Parathyroid adenoma (tissue), 2 donors: ENCODE data around the gene HEXA.
"Not testable (repeated sequence)": the region's sequence is repeated elsewhere in the genome, so short reads cannot be mapped to it uniquely, and the experiment has no call there.

ENCODE experiments used
- H2AFZ ChIP-seq: fragments of 300-600 bp; sonication (generic); one replicate; pipeline ENCODE4 v1.7.0; 2017; ENCODE audit warnings: antibody characterized with exemption, mild to moderate bottlenecking
- H3K27ac ChIP-seq: fragments of 300-600 bp; sonication (generic); one replicate; pipeline ENCODE4 v1.7.0; 2017
- H3K27me3 ChIP-seq: fragments of 300-600 bp; sonication (generic); one replicate; pipeline ENCODE4 v1.7.0; 2017; ENCODE audit warnings: low read length; ENCODE audit not compliant: control insufficient read depth, insufficient read depth
- H3K36me3 ChIP-seq: fragments of 300-600 bp; sonication (generic); one replicate; pipeline ENCODE4 v1.7.0; 2017; ENCODE audit warnings: low read length; ENCODE audit not compliant: control insufficient read depth, insufficient read depth
- H3K4me1 ChIP-seq: fragments of 300-600 bp; sonication (generic); one replicate; pipeline ENCODE4 v1.7.0; 2017; ENCODE audit warnings: control low read depth
- H3K4me2 ChIP-seq: fragments of 300-600 bp; sonication (generic); one replicate; pipeline ENCODE4 v1.7.0; 2017; ENCODE audit warnings: low read length
- H3K4me3 ChIP-seq: fragments of 300-600 bp; sonication (generic); one replicate; pipeline ENCODE4 v1.7.0; 2017; ENCODE audit warnings: low read depth, low read length
- H3K79me2 ChIP-seq: fragments of 300-600 bp; sonication (generic); one replicate; pipeline ENCODE4 v1.7.0; 2017; ENCODE audit warnings: control low read depth
- H3K9ac ChIP-seq: fragments of 300-600 bp; sonication (generic); one replicate; pipeline ENCODE4 v1.7.0; 2017; ENCODE audit warnings: mild to moderate bottlenecking
- H3K9me3 ChIP-seq: fragments of 300-600 bp; sonication (generic); one replicate; pipeline ENCODE4 v1.7.0; 2017; ENCODE audit warnings: low read length; ENCODE audit not compliant: control insufficient read depth
- TF ChIP-seq, protein P1 (sequence below): fragments of 300-600 bp; sonication (generic); IDR thresholded peaks from one replicate; pipeline ENCODE4 v1.7.0; 2017; ENCODE audit warnings: antibody characterized with exemption, mild to moderate bottlenecking
- donor health status: primary hyperparathyroidism.

Gene HEXA

DNA sequence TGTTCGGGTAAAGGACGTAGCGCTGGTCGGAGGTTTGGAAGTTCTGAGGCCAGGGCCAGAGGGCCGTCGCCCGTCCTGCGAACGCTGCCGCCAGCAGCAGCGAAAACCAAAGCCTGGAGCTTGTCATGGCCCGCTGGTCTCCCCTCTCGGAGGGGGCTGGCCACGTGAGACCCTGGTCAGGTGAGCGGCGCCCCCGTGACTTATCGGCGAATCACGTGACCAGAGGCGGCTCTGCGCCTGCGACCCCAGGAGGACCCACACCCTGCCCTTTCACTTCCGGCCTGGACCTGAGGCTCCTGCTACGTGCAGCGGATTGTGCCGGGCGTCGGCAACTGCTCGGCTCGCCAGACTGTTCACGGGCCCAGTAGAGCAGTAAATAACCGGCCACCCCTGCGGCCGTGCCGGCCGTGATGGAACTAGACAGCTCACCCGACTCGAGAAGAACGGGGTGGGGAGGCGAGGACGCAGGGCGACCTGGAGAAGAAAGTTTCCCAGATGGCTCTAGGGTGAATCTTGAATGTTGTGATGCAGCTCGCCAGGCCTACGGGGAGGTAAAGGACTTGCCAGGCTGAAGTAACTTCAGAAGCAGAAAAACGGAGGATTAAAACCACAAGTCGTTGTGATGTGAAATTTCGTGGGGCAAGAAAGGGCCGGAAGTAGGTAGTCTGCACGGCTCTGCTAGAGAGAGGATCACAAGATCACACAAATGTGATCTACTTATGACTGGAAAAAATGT, at the start of gene HEXA:
Gene HEXA (minus strand): TSS at position 169 of the 736 bp plus-strand sequence. CDS start 42 bp downstream, at position 127.
- TF ChIP-seq, protein P1, sequence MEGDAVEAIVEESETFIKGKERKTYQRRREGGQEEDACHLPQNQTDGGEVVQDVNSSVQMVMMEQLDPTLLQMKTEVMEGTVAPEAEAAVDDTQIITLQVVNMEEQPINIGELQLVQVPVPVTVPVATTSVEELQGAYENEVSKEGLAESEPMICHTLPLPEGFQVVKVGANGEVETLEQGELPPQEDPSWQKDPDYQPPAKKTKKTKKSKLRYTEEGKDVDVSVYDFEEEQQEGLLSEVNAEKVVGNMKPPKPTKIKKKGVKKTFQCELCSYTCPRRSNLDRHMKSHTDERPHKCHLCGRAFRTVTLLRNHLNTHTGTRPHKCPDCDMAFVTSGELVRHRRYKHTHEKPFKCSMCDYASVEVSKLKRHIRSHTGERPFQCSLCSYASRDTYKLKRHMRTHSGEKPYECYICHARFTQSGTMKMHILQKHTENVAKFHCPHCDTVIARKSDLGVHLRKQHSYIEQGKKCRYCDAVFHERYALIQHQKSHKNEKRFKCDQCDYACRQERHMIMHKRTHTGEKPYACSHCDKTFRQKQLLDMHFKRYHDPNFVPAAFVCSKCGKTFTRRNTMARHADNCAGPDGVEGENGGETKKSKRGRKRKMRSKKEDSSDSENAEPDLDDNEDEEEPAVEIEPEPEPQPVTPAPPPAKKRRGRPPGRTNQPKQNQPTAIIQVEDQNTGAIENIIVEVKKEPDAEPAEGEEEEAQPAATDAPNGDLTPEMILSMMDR = no peak
- H3K27me3 ChIP-seq = no peaks in the 10 kb centered on the region
- H2AFZ ChIP-seq = peak within 1 kb of the TSS; percentile 84
- H3K4me2 ChIP-seq = peak within 1 kb of the TSS; percentile 84
- no peaks in the 10 kb centered on the region for H3K9me3 ChIP-seq
- H3K4me1 ChIP-seq = peaks cover 2% of the 10 kb centered on the region
- H3K27ac ChIP-seq = peak within 1 kb of the TSS; percentile 75
- peak within 1 kb of the TSS; percentile 79 for H3K4me3 ChIP-seq
- H3K79me2 ChIP-seq = peaks cover 7% of the 10 kb centered on the region
- peak within 1 kb of the TSS; percentile 67 for H3K9ac ChIP-seq
- no peaks in the 10 kb centered on the region for H3K36me3 ChIP-seq

DNA sequence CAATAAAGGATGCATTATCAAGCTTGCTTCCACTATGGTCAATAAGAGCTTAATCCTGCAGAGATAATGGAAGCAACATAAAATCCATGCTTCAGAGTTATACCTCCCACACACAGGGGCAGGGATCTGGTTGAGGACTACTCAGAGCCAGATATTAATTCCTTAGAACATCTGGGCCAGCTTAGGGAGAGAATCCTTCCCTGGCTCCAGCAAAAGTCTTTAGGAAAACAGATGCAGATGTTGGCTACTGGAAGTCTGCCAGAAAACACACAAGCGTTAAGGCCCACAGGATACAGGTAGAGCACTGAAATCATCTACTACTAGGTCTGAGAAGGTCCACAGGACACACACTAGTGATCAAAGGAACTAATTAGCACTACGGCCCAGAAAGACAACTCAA, 47.4 kb upstream of the HEXA start:
- Histone ChIP-seq H3K4me2 (no peak overlapping the region), H3K36me3 (no peaks in the 10 kb centered on the region), H2AFZ (no peak overlapping the region), H3K4me1 (no peaks in the 10 kb centered on the region), H3K79me2 (no peaks in the 10 kb centered on the region), H3K9me3 (no peaks in the 10 kb centered on the region), H3K4me3 (no peak overlapping the region), H3K27me3 (no peaks in the 10 kb centered on the region), H3K27ac (no peak overlapping the region), H3K9ac (no peak overlapping the region)
- TF ChIP-seq, protein P1 = no peak

DNA sequence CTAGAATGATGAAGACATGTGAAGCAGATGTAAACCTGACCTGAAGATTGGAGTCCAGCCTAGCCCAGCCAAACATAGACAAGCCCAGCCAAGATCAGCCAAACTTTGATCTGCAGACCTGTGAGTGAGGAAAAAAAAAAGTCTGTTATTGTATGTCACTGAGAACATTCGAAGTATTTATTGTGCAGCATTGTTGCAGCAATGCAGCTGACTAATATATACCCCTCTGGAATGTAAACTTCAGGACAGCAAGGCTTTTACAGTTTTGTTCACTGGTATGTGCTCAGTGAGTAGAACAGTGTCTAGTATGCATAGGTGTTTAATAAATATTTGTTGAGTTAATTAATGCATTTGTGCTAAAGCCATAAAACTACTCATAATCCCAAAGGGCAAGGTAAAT, 45.7 kb upstream of the HEXA start:
- TF ChIP-seq, protein P1 = no peak
- Histone ChIP-seq H3K27ac (no peak overlapping the region), H3K79me2 (no peaks in the 10 kb centered on the region), H3K36me3 (no peaks in the 10 kb centered on the region), H3K4me1 (no peaks in the 10 kb centered on the region), H3K27me3 (no peaks in the 10 kb centered on the region), H3K9me3 (no peaks in the 10 kb centered on the region), H2AFZ (no peak overlapping the region), H3K9ac (no peak overlapping the region), H3K4me3 (no peak overlapping the region), H3K4me2 (no peak overlapping the region)

DNA sequence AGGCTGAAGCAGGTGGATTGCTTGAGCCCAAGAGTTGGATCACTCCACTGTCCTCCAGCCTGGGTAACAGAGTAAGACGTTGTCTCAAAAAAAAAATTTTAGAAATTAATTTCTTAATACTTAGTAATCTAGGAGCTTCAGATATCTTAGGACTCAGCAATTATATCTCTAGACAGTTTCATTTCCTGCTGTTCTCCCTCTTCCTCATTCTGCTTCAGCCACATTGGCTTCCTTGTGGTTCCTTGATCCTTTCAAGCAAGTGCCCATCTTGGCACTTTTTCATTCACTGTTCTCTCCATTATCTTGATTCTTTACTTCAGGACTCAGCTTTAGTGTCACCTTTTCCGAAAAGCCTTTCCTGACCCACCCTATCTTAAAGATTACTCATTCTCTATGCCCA, 44.8 kb upstream of the HEXA start:
- Histone ChIP-seq H3K79me2 (no peaks in the 10 kb centered on the region), H3K27ac (no peak overlapping the region), H2AFZ (no peak overlapping the region), H3K4me2 (no peak overlapping the region), H3K9ac (no peak overlapping the region), H3K27me3 (no peaks in the 10 kb centered on the region), H3K9me3 (no peaks in the 10 kb centered on the region), H3K36me3 (no peaks in the 10 kb centered on the region), H3K4me3 (no peak overlapping the region), H3K4me1 (no peaks in the 10 kb centered on the region)
- TF ChIP-seq, protein P1 = no peak

DNA sequence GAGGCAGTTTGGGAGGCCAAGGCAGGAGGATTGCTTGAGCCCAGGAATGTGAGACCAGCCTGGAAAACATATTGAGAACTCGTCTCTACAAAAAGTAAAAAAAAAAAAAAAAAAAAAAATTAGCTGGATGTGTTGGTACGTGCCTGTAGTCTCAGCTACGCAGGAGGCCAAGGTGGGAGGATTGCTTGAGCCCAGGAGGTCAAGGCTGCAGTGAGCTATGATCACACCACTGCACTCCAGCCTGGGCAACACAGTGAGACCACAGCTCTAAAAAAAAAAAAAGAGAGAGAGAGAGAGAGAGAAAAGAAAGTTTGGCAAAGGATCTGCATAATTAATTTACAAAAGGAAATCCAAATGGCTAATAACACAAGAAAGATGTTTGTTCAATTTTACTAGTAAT, 44.0 kb upstream of the HEXA start:
- not testable (repeated sequence) for H3K27me3 ChIP-seq, H3K4me2 ChIP-seq, H3K79me2 ChIP-seq, H3K27ac ChIP-seq, H3K9me3 ChIP-seq, H3K36me3 ChIP-seq, H2AFZ ChIP-seq, H3K4me1 ChIP-seq, H3K9ac ChIP-seq, H3K4me3 ChIP-seq
